Fibroblast of skin of back (primary cell): ENCODE measurements around the gene TSNAXIP1. TPM values are rescaled to one million over a fixed set of nuclear protein-coding genes. Genes with fewer than 3 reads are reported as not detected.

Source experiments
- DNase-seq: peaks from one replicate; pipeline ENCODE4 v3.0.0-alpha.2; 2013
- polyA plus RNA-seq, 2 experiments: library from polyadenylated mRNA; unstranded; fragments of 120-200 nt; gene quantifications; one replicate each; pipeline ENCODE4 v1.2.1, GENCODE V29; 2013; ENCODE audit not compliant: insufficient read length in 2 of 2

TSNAXIP1 gene, protein sequence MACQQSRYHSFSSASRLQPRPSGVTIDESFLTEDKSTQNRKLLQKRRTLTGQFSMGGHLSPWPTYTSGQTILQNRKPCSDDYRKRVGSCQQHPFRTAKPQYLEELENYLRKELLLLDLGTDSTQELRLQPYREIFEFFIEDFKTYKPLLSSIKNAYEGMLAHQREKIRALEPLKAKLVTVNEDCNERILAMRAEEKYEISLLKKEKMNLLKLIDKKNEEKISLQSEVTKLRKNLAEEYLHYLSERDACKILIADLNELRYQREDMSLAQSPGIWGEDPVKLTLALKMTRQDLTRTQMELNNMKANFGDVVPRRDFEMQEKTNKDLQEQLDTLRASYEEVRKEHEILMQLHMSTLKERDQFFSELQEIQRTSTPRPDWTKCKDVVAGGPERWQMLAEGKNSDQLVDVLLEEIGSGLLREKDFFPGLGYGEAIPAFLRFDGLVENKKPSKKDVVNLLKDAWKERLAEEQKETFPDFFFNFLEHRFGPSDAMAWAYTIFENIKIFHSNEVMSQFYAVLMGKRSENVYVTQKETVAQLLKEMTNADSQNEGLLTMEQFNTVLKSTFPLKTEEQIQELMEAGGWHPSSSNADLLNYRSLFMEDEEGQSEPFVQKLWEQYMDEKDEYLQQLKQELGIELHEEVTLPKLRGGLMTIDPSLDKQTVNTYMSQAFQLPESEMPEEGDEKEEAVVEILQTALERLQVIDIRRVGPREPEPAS
- polyA plus RNA-seq (2013, experiment 1 of 2; ENCODE audit: insufficient read length) = 1.2 TPM
- polyA plus RNA-seq (2013, experiment 2 of 2; ENCODE audit: insufficient read length) = 0.59 TPM

DNA sequence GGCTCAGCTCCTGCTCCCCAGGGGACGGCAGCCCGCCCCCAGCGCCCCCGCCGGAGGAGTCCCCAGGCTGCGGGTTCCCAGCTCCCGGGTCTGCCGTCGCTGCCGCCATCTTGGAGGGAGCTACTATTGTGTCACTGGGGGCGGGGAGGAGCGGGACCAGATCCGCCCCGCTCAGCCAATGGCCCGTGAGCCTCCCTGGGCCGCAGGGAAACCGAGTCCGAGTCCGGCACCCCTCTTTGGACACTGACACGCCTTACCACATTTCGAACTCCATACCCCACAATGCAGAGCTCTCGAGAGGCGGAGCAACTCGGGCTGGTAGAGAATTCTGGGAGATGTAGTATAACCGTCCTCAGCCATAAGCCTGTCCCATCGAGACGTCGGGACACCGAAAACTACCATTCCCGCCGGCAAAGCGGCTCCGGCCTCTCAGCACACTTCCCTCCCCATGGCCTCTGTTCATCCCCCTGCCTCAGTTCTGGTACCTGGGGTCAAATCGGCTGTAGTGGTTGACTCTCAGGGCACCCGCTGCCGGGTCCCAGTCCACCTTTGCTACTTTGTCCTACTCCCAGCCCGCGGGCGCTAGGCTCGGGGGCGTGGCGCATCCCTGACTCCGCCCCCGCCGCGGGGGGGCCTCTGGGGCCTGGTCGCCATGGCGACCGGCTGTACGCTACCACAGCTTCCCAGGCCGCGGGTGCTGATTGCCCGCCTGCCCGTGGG, at the start of gene TSNAXIP1, which contains the start of gene RANBP10:
TSNAXIP1 (plus strand) TSS at position 462 of the 720 bp plus-strand sequence. CDS start 261 bp downstream, outside the sequence.
RANBP10 (minus strand) TSS at position 133 of the 720 bp plus-strand sequence; CDS start at position 109, 24 bp downstream.
- peak; percentile 100 for DNase-seq

DNA sequence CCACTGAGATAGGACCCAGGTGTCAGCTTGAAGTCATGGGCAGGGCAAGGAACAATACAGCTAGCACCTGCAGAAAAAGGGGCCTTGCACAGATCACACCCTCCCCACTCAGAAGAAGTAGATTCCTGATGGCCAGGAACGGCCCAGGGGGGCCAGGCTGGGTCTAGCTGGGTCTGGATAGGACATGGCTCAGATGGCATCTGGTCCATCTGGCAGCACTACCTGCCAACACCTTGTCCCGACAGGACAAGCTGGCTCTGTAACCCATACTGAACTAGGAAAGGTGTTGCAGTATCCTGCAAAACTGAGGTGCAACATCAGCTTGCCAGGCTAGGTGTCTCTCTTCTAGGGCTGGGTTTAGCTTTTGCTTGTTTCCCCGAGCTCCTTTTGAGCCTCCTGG, 48.7 kb upstream of the TSNAXIP1 start:
- DNase-seq = no peak

DNA sequence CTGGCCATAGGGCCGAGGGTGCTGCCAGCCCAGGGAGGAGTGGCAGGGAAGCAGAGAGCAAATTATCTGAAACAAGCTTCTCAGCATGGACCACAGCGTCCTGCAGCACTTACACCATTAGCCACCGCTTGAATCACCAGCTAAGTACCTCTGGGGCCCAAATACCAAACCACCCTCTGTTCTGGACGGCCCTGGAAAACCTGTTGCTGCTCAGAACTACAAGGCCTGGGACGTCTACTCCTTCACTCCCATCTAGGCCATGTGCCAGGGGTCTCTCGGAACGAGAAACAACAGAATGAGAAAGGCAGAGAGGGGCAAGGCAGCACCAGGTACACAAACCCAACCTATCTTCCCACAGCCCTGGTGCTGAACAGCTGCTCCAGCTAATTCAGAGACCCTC, 47.7 kb upstream of the TSNAXIP1 start:
- no peak for DNase-seq

DNA sequence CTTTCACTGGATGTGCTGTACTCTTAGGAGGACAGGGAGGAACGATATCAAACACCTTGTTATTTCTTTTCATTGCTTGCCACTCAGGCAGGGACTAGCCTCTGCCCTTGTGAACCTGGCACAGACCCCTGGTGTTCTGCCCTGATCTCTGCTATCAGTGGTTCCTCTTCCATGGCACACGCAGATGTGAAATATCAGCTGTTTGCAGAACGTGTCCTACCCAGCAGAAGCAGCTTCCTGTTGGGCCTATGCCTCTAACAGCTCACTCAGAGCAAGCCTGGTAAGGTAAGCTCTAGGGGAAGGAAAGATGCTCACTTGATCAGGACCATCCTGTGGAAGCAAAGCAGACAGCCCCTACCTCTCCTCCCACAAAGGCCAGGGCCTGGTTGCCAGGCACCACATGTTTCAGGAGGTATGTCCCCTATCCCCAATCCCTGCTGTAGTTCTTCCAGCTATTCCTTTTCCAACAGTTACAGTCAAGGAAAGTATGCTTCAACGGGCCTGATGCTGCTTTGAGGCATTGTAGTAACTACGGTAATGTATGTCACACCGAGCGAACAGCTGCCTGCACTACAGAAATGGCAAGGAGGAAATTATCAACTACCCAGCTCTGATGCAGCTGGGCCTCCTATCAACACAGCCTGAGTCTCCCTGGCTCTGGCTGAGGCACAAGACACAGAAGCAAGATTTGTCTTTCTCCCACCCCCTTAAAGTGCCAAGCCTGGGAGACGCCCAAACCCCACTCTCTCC, 46.3 kb upstream of the TSNAXIP1 start:
- DNase-seq = no peak

DNA sequence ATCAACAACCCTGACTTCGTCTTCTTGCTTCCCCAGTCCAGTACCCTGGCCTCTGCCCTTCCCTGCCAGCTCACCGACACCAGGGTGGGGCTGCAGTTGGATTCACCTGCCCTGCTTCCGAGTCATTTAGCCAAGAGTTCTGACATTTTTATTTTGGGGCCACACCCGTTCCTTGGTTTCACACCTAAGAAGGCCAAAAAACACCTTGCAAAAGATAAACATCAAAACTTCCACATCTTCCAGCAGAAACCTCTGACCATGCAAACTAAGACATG, 45.8 kb upstream of the TSNAXIP1 start:
- no peak for DNase-seq

DNA sequence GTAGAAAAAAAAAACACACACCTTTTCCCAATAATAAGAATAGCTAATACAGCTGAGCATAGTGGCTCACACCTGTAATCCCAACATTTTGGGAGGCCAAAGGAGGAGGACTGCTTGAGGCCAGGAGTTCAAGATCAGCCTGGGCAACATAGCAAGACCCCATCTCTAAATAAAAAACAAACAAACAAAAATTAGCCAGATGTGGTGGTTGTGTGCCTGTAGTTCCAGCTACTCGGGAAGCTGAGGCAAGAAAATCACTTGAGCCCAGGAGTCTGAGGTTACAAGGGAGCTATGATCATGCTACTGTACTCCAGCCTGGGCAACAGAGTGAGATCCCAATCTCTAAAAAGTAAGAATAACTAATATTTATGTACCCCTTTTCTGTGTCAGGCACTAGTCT, 44.8 kb upstream of the TSNAXIP1 start:
- no peak for DNase-seq

DNA sequence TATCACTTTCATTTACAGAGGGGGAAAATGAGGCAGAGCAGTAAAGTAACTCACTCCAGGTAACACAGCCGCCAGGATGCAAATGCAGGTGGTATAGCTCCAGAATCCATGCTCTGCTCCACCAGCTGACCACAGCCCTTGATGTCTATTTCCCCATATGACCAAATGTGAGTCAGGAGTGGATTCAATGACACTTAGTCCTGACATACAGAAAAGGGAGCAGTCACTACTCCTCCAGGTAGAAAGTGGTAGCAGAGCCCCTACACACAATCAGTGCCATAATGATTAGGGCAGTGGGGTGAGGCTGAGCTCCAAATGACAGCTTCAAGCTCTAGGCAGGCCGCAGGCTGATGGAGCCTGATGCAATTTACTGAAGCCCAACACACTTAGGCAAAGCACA, 44.3 kb upstream of the TSNAXIP1 start:
- no peak for DNase-seq

DNA sequence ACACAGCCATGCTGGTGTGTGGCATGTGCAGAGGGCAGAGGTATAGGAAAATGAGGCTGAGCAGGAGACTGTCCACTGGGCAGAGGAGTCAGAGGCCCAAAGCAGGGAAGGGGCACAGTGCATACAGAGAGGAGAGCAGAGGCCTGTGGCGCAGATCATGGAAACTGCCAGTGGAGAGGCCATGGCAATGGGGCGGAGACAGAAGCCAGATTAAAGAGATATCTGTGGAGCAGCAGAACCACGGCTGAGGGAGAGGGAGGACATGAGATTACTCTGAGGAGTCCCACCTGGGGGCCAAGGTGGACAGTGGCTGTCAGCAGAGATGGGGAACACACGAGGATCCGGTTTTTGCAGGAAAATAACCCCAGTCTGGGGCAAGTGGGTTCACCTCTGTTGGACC, 43.6 kb upstream of the TSNAXIP1 start:
- DNase-seq = no peak

DNA sequence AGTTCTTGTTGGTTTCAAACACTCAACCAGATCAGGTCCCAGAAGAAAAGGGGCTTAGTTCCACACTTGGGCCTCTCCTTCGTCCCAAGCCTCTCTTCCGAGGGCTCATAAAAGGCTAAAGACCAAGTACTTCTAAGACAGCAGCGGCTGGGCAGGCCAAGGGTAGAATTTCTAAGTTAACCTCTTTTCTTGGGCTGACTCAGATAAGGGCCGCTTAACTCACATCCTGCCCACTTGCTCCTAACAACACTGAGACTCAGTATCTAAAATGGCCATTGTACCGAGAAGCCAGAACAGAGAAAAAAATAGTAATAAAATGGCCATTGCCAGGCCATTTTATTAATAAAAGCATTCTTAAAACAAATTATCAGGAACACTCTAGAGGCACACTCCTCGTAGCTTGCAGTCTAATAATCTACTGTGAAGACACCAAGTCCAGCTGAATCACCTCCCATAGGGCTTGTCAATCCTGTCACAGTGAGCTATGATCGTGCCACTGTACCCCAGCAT, 42.5 kb upstream of the TSNAXIP1 start:
- DNase-seq = no peak

DNA sequence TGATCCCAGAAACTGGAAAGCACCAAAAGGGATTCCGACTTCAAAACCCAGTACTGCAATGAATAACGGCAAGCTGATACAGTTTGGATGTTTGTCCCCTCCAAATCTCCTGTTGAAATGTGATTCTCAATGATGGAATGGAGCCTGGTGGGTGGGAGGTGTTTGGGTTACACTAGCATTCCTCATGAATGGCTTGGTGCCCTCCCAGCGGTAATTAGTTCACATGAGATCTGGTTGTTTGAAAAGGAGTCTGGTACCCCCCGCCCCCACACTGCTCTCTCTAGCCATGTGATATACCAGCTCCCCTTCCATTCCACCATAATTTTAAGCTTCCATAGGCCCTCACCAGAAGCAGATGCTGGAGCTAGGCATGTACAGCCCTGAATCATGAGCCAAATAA, 40.4 kb upstream of the TSNAXIP1 start:
- no peak for DNase-seq

DNA sequence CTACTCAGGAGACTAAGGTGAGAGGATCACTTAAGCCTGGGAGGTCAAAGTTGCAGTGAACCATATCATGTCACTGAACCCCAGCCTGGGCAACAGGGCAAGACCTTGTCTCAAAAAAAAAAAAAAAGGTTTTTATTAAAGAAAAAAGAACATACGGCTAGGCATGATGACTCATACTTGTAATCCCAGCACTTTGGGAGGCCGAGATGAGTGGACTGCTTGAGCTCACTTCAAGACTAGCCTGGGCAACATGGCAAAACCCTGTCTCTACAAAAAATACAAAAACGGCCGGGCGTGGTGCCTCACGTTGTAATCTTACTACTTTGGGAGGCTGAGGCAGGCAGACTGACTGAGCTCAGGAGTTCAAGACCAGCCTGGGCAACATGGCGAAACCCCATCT, 38.7 kb upstream of the TSNAXIP1 start:
- peak; percentile 72 for DNase-seq

DNA sequence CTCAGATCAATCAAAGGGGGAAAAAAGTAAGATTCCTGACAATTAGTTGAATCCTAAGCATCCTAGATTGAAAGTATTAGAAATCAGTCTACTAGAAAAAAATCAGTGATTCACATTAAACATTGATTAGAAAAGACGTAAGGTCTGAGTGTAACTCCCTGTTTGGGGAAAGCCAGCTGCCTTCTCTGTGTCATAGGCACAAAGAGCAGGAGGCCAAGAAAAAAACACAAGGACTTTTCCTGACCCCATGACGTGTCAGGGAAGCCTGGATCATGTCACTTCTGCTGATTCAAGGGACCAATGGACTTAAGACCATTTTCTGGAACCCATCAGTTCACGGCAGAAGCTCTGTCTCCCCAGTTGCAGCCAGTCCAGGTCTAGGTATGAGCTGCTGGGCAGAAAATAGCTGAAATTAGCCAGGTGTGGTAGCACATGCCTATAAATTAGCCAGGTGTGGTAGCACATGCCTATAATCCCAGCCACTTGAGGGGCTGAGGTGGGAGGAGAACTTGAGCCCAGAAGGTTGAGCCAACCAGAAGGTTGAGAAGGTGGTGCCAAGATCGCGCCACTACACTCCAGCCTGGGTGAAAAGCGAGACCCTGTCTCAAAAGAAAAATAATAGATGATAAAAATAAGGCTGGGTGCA, 36.2 kb upstream of the TSNAXIP1 start:
- no peak for DNase-seq

DNA sequence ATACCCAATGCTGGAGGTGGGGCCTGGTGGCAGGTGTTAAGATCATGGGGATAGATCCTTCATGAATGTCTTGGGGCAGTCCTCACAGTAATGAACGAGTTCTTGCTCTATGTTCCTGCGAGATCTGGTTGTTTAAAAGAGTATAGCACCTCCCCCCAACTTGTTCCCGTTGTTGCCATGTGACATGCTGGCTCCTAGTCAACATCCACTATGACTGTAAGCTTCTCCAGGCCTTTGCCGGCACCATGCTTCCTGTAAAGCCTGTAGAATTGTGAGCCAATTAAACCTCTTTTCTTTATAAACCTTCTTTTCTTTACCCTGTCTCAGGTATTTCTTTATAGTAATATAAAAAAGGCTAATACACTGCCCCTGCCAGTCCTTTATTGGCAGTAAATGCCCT, 33.6 kb upstream of the TSNAXIP1 start:
- DNase-seq = no peak

DNA sequence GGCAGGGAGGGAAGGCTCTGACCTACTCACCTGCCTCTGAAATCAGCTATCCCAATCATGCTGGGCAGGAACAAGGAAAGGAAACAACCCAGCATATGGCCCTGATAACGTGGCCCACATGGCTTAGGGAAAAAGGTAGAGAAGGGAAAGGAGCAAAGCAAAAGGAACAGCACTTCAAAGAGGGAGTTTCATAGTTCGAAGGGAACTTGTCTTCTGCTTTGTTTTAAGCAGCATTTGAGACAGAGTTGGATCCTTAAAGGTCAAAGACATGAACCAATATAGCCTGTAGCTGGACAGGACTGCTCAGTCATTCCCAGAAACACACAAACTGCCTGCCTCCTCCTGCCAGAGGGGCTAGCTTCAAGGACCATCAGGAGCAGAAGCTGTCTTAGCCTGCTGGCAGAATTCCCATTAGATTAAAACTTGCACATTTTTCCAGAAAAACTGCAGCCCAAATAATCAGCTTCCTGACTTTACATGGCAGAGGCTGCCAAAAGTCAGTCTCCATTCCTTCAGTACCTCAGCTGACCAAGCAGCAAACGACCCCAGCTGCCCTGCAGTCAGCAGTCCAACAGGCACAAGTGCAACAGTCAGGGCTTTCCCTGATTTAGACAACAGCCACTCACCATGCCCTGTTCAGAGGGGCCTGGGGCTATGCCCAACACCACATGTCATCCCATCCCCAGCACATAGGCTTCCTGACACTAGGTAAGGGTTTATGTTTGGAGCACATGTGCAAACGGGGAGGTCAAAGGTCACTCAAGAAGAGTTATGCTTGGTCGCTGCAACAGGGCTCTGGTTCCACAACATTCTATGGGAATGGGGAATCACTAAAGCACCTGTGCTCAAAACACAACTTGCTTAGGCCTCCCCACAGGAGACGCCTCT, 32.9 kb upstream of the TSNAXIP1 start:
- DNase-seq = no peak

DNA sequence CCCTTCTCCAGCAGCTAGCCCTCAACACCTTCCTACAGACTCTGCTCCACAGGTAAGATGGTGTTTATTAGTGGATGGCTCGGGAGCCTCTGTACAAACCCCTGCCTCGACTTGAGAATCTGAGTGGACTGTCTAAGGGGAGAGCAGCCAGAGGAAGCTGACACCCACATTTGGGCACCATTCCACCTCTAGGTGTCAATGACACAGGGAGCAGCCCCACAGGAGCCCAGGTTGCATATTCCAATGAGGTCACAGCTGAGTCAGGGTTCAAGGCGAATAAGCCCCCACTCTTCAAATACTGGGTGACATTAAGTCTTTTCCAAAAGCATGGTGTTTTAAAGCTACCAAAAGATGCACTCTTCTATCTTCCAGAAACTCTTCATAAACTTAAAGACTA, 32.2 kb upstream of the TSNAXIP1 start:
- no peak for DNase-seq

DNA sequence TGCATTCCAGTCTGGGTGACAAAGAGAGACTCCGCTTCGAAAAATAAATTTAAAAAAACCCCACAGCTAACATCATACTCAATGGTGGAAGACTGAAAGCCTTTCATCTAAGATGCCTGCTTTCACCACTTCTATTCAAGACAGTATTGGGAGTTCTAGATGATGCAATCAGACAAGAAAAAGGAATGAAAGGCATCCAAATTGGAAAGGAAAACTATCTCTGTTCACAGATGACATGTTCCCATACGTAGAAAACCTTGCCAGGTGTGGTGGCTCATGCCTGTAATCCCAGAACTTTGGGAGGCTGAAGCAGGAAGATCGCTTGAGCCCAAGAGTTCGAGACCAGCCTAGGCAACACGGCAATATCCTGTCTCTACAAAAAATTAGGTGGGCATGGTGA, 31.4 kb upstream of the TSNAXIP1 start:
- peak; percentile 5 for DNase-seq

DNA sequence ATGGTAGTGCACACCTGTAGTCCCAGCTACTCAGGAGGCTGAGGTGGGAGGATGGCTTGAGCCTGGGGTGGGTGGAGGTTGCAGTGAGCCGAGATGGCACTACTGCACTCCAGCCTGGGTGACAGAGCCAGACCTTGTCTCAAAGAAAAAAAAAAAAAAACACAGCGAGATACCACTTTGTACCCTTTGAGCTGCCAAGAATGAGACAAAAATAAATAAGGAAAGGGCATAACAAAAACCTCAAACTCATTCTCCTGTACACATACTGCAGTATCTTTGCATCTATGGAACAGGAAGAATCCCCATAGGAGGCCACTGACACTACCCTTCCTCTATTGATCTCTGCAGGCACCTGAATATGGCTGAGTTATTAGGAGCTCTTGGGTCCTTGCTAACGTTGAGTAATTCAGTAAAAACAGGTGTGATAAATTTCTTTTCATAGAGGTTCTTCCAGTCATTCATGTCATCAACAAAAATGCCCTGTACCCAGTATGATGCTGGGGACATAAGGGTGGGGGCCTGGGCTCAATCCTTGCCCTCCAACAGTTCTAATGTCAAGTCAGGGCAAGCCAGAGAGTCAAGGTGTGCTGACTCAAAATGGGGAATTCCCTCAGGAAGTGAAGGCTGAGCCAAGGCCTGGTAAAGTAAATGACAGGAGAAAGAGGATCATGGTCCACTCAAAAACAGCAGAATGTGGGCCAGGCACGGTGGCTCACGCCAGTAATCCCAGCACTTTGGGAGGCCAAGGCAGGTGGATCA, 27.3 kb upstream of the TSNAXIP1 start:
- DNase-seq = no peak

DNA sequence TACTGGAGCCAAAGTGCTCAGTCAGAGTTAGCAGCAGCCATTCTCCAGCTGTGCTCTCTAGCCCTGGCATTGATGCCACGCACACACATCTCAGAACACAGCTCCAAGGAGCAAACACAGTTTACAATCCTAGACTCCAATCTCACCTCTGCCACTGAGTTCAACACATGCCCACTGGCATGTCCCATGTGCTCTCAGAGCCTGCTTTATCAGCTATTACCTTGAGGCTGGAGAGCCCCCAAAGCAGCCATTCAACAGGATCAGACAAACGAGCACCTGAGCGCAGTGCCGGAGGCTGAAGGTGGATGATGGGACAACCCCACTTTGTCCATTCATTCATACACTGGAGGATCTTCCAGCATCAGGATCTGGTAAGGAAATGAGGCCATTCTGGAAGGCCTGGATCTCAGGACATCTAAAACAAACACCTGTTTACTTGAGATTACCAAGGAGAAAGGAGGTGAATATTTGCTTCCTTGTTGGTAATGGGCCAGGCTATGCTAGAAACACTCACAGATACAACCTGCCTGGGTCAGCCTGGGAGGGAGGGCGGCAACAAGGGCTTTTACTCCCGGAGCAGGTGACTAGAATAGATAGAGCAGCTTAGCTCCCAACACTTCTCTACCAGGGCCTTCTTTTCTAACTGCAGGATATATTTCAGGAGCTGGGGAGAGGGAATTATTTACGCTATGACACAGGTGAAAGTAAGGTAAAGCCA, 25.7 kb upstream of the TSNAXIP1 start:
- no peak for DNase-seq

DNA sequence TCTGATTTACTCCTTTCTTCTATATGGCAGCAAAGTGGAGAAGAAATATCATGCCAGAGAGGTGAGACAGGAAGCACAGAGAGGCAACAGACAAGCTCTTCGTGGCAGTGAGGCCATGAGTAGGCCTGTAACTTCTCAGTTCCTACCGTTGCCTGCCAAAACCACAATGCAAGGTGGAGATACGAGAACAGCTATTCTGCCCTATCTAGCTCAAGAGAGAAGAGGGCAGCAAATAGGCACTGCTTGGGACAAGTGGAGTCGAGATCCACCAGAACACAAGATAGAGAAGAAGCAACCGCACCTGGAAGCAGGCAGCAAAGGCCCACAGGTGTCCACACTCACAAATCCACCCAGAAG, 25.1 kb upstream of the TSNAXIP1 start:
- no peak for DNase-seq
